T1000 (cell line): ENCODE data around the gene CDK6.

Experiments
- DNase-seq: peaks from one replicate; lab custom pipeline; 2025; ENCODE audit warnings: mixed read lengths; lab: John Stamatoyannopoulos, UW

Gene CDK6

GRCh38 chr7:92845736-92846135, 9.4 kb upstream of the CDK6 start:
- no peak for DNase-seq

GRCh38 chr7:92843781-92844180, 7.4 kb upstream of the CDK6 start:
- no peak for DNase-seq

GRCh38 chr7:92843034-92843760, 6.8 kb upstream of the CDK6 start:
- no peak for DNase-seq

- no peak for DNase-seq
These were observed 4.8 kb upstream of the CDK6 start for GRCh38 chr7:92841192-92841591.

- no peak for DNase-seq
These were observed 3.9 kb upstream of the CDK6 start for GRCh38 chr7:92840316-92840715.

GRCh38 chr7:92839901-92840300, 3.5 kb upstream of the CDK6 start:
- no peak for DNase-seq

- DNase-seq: no peak
These were observed 2.6 kb upstream of the CDK6 start for GRCh38 chr7:92838934-92839333.

- no peak for DNase-seq
These were observed 802 bp upstream of the CDK6 start for GRCh38 chr7:92837000-92837749.

GRCh38 chr7:92835851-92836488, 403 bp downstream of the CDK6 start:
- no peak for DNase-seq

- no peak for DNase-seq
These were observed 1.0 kb downstream of the CDK6 start for GRCh38 chr7:92835261-92835850.

GRCh38 chr7:92834507-92835260, 1.7 kb downstream of the CDK6 start:
- DNase-seq: no peak

- peak; percentile 11 for DNase-seq
These were observed 2.4 kb downstream of the CDK6 start for GRCh38 chr7:92833766-92834506.

GRCh38 chr7:92833024-92833765, 3.2 kb downstream of the CDK6 start:
- peak; percentile 43 for DNase-seq

GRCh38 chr7:92832534-92833023, 3.8 kb downstream of the CDK6 start:
- DNase-seq: no peak

GRCh38 chr7:92831716-92832533, 4.4 kb downstream of the CDK6 start:
- DNase-seq: no peak

GRCh38 chr7:92830532-92831110, 5.8 kb downstream of the CDK6 start:
- DNase-seq: no peak

GRCh38 chr7:92830027-92830426, 6.3 kb downstream of the CDK6 start:
- DNase-seq: no peak

GRCh38 chr7:92827464-92828120, 8.8 kb downstream of the CDK6 start:
- no peak for DNase-seq
